Omental fat pad (tissue), 4 donors: Measurements from ENCODE around the gene GID8. TPM values are rescaled to one million over a fixed set of nuclear protein-coding genes. Genes with fewer than 3 reads are reported as not detected.

Experiments
- ATAC-seq: fragments of 150-250 bp; one replicate; pipeline ENCODE4 v1.9.1; 2016; ENCODE audit warnings: mild to moderate bottlenecking, moderate library complexity; ENCODE audit not compliant: low FRiP score
- DNase-seq: peaks from one replicate; pipeline ENCODE4 v3.0.0-alpha.2; 2019; ENCODE audit warnings: low spot score
- total RNA-seq, 4 donors: library from RNA; depleted of rRNA; stranded (reverse); fragments of >200 nt; gene quantifications; one replicate each; pipeline ENCODE4 v1.1.0, GENCODE V29; 2016
- TF ChIP-seq, protein P1 (sequence below), 3 donors: fragments of 450-650 bp; IDR thresholded peaks; one replicate each; pipeline ENCODE4 v1.5.1; 2016 to 2017; ENCODE audit warnings: antibody characterized with exemption in 3 of 3, mild to moderate bottlenecking in 3 of 3, moderate library complexity in 2 of 3

GID8 gene
- total RNA-seq, 4 donors from 2014 or later, result 21.7 to 33.4 (median 25.5) TPM

DNA sequence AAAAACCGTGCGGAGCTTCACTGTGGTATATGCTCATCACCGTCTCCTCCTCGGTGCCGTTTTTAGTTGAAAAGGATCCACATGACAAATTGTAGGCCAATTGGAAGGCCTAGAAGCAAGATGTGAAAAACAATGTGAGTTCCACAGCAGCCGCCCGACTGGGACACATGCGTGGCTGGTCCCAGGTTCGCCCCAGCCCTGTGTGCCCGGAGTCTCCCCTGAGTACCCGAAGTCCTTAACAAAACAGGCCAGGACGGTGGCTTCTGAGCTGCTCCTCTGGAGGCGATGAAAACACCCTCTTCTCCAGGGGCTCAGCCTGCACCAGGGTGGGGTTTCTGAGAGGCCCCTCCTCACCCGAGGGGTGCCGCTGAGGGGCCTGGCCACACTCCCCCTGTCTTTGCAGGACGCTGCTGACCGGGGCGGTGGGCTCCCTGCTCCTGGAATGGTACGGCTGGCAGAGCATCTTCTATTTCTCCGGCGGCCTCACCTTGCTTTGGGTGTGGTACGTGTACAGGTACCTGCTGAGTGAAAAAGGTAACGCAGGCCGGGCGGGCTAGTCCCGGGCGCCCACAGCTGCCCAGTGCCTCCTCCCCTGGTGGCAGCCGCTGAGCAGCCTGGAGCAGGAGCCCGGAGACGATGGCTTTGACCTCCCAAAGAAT is 24.4 kb downstream of the GID8 start:
- ATAC-seq, result no peak
- TF ChIP-seq, protein P1, sequence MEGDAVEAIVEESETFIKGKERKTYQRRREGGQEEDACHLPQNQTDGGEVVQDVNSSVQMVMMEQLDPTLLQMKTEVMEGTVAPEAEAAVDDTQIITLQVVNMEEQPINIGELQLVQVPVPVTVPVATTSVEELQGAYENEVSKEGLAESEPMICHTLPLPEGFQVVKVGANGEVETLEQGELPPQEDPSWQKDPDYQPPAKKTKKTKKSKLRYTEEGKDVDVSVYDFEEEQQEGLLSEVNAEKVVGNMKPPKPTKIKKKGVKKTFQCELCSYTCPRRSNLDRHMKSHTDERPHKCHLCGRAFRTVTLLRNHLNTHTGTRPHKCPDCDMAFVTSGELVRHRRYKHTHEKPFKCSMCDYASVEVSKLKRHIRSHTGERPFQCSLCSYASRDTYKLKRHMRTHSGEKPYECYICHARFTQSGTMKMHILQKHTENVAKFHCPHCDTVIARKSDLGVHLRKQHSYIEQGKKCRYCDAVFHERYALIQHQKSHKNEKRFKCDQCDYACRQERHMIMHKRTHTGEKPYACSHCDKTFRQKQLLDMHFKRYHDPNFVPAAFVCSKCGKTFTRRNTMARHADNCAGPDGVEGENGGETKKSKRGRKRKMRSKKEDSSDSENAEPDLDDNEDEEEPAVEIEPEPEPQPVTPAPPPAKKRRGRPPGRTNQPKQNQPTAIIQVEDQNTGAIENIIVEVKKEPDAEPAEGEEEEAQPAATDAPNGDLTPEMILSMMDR (IDR thresholded peaks at IDR 0.05), result no peak

DNA sequence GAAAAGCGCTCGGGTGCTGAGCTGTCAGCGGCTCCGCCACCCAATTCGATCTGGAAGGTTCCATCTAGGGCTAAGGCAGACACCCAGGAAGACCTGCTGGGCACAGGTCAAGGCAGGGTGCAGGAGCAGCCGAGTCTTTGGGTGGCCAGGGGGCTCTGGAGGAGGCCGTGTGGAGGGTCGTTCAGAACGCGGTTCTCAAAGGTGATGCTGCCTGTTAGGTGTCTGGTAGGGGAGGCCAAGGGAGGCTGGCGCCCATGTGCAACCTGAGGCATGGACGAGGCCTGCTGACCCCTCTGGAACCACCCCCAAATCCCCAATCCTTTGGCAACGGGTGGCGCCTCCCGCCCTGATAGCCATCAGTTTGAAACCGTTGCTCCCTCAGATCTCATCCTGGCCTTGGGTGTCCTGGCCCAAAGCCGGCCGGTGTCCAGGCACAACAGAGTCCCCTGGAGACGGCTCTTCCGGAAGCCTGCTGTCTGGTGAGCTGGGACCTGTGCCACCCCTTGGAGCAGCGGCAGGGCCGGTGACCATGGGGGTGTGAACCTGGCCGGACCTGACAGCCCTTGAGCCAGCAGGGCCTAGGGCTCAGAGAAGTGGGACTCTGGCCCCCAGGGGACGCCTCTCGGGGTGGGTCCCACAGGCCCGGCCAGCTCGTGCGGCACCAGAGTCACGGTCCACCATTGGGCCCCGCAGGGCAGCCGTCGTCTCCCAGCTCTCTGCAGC is 25.1 kb downstream of the GID8 start:
- DNase-seq, result no peak
- no peak for ATAC-seq
- TF ChIP-seq, protein P1 (IDR thresholded peaks at IDR 0.05), result no peak

More for the DNA sequence above, 24.4 kb downstream of the GID8 start:
- DNase-seq, result no peak

DNA sequence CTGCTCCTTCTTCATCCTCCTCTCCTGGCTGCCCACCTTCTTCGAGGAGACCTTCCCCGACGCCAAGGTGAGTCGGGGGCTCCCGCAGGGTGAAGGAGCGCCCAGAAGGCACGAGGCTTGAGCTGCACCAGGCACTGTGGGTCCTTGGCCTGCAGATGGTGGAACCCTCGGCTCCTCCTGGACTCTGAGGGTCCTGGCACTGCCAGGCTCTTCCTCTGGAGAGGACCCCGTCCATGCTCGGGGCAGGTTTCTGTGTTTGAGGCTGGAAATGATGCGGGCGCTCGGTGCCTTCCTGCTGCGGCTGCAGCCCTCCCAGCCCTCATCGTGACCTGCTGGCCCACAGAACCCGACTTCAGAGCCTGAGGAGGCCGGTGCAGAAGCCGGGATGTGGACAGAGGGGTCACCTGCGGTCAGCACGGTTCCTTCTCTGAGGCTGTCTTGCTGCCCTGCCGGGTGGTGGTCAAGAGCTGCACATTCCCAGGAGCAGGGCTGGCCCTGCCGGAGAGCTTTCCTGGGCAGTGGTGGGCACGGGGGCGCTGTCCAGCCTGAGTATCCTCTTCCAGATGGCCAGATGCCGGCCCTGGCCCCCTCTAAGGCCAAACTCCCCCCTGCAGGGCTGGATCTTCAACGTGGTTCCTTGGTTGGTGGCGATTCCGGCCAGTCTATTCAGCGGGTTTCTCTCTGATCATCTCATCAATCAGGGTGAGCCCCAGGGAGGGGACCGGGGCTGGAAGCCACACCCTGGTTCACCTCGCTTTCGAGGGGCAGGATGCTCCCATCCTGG is 25.9 kb downstream of the GID8 start:
- TF ChIP-seq, protein P1 (IDR thresholded peaks at IDR 0.05), result no peak
- no peak for ATAC-seq

DNA sequence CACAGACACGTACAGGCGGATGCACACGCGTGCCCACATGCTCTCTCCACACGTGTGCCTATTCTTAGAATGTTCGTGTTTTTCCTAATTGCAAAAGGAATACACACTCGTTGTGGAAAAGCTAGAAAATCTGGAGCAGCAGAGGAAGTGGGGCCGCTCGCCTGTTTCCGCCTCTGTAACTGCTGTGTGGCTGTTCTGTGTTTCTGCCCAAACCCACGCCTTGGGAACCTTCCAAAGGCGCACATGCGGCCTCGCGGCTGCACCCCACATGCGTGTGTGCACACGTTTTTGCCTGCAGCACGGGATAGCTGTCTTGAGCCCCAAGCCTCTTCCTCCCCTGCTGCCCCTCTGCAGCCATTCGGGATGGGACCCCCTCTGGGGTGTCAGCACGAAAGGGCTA is 26.8 kb downstream of the GID8 start:
- DNase-seq (no peak), ATAC-seq (no peak)
- TF ChIP-seq, protein P1 (IDR thresholded peaks at IDR 0.05), result no peak

More for the DNA sequence above, 25.9 kb downstream of the GID8 start:
- no peak for DNase-seq

DNA sequence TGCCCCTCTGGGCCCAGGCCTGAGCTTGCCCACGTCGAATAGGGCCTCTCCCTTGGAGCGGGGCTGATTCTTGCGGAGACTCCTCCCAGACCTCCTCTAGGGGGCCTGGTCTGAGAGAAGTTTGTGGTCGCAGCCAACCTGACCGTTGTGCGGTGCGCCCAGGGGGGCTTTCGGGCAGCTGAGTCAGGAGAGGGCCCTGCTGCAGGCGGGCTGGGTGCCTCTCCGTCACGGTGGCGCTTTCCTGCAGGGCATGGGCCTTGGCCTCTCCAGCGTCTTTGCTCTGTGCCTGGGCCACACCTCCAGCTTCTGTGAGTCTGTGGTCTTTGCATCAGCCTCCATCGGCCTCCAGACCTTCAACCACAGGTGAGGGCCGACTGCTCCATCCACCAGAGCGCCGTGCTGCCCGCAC is 27.4 kb downstream of the GID8 start:
- ATAC-seq, result no peak
- no peak for DNase-seq
- TF ChIP-seq, protein P1 (IDR thresholded peaks at IDR 0.05), result no peak

DNA sequence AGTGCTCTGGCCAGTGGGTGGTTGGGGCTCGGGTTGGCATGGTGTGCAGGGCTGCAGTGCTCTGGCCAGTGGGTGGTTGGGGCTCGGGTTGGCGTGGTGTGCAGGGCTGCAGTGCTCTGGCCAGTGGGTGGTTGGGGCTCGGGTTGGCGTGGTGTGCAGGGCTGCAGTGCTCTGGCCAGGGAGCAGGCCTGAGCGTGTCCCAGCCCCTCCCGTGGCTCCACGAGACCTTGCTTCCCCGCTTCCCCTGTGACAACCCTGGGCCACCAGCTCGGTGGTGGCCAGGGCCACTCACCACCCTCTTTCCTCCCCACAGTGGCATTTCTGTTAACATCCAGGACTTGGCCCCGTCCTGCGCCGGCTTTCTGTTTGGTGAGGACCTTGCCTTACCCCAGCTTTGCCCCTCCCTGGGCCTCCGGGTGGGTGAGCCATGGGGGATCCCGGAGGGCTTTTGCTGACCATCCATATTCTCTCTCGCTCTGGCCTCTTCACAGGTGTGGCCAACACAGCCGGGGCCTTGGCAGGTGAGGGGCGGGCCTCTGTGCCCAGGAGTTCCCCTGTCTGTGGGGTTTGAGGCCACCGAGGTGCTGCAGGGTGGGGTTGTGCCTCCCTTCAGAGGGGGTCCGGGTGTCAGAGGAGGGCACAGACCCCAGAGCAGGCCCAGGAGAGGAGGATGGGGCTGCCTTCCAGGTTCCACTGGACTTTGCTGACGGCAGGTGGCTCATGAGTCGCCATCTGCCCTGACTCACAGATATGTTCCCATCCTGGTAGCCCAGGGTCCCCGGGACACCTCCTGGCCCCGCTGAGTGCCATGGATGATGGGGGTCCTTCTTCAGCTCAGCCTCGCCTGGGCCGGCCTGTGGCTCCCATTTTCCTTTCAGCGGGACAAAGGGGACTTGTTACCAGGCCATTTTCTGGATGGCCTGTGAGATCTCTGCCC is 28.5 kb downstream of the GID8 start:
- DNase-seq, result no peak
- TF ChIP-seq, protein P1 (IDR thresholded peaks at IDR 0.05), result no peak
- no peak for ATAC-seq
